HG03565 (cell line): ENCODE measurements around the gene TMEM201.

ENCODE experiments used
- ATAC-seq: cut with Tn5 transposase; IDR thresholded peaks from one replicate; pipeline ENCODE4 v1.9.1; 2021; ENCODE audit warnings: mild to moderate bottlenecking, moderate library complexity; ENCODE audit not compliant: unreplicated experiment

TMEM201 gene

GRCh38 chr1:9652379-9653209, 63.9 kb downstream of the TMEM201 start:
- ATAC-seq = no peak

GRCh38 chr1:9653210-9653490, 64.4 kb downstream of the TMEM201 start:
- ATAC-seq = no peak

- no peak for ATAC-seq
Measured at GRCh38 chr1:9653491-9654050, 64.9 kb downstream of the TMEM201 start.

- no peak for ATAC-seq
Measured at GRCh38 chr1:9654051-9654833, 65.5 kb downstream of the TMEM201 start.

GRCh38 chr1:9654834-9655723, 66.4 kb downstream of the TMEM201 start:
- ATAC-seq = no peak

- ATAC-seq = no peak
Measured at GRCh38 chr1:9655836-9656235, 67.1 kb downstream of the TMEM201 start.

- no peak for ATAC-seq
Measured at GRCh38 chr1:9657521-9658032, 68.9 kb downstream of the TMEM201 start.

- ATAC-seq = no peak
Measured at GRCh38 chr1:9658199-9658598, 69.5 kb downstream of the TMEM201 start.

GRCh38 chr1:9659328-9659727, 70.6 kb downstream of the TMEM201 start:
- no peak for ATAC-seq

- no peak for ATAC-seq
Measured at GRCh38 chr1:9663257-9663656, 74.5 kb downstream of the TMEM201 start.
